Dedifferentiated amniotic fluid mesenchymal stem cell (primary cell): Measurements from ENCODE around the gene PRF1.
"Not testable (repeated sequence)": the region's sequence is repeated elsewhere in the genome, so short reads cannot be mapped to it uniquely, and the experiment has no call there.

Source experiments
- DNase-seq: peaks from one replicate; pipeline ENCODE4 v3.0.0-alpha.2; 2016; ENCODE audit errors: extremely low spot score

The PRF1 gene

GRCh38 chr10:70593513-70593890 lies 9.0 kb downstream of the PRF1 start:
- DNase-seq, result no peak

- DNase-seq, result no peak
Observed at GRCh38 chr10:70592746-70593512, 9.6 kb downstream of the PRF1 start.

GRCh38 chr10:70592186-70592735 lies 10.3 kb downstream of the PRF1 start:
- DNase-seq, result no peak

- DNase-seq, result no peak
Observed at GRCh38 chr10:70590655-70591416, 11.7 kb downstream of the PRF1 start.

- no peak for DNase-seq
Observed at GRCh38 chr10:70589762-70590654, 12.5 kb downstream of the PRF1 start.

- no peak for DNase-seq
Observed at GRCh38 chr10:70588859-70589570, 13.5 kb downstream of the PRF1 start.

- no peak for DNase-seq
Observed at GRCh38 chr10:70588255-70588654, 14.3 kb downstream of the PRF1 start.

- no peak for DNase-seq
Observed at GRCh38 chr10:70587045-70587658, 15.4 kb downstream of the PRF1 start.

GRCh38 chr10:70586348-70586930 lies 16.1 kb downstream of the PRF1 start:
- DNase-seq, result no peak

GRCh38 chr10:70585578-70586169 lies 16.9 kb downstream of the PRF1 start:
- DNase-seq, result no peak

GRCh38 chr10:70584909-70585544 lies 17.5 kb downstream of the PRF1 start:
- DNase-seq, result no peak

- DNase-seq, result no peak
Observed at GRCh38 chr10:70584366-70584765, 18.2 kb downstream of the PRF1 start.

- no peak for DNase-seq
Observed at GRCh38 chr10:70583669-70584037, 18.9 kb downstream of the PRF1 start.

GRCh38 chr10:70582793-70583668 lies 19.5 kb downstream of the PRF1 start:
- no peak for DNase-seq

GRCh38 chr10:70581176-70581575 lies 21.4 kb downstream of the PRF1 start:
- not testable (repeated sequence) for DNase-seq

GRCh38 chr10:70579234-70580002 lies 23.1 kb downstream of the PRF1 start:
- no peak for DNase-seq

GRCh38 chr10:70578371-70578947 lies 24.1 kb downstream of the PRF1 start:
- peak; percentile 16 for DNase-seq
